Bone marrow (tissue), 2 donors: ENCODE data around the gene TRIM7.
"Not testable (repeated sequence)": the region's sequence is repeated elsewhere in the genome, so short reads cannot be mapped to it uniquely, and the experiment has no call there.

ENCODE experiments used
- DNase-seq, 2 donors: peaks; one replicate each; lab custom pipeline; 2025; lab: John Stamatoyannopoulos, UW

The TRIM7 gene

DNA sequence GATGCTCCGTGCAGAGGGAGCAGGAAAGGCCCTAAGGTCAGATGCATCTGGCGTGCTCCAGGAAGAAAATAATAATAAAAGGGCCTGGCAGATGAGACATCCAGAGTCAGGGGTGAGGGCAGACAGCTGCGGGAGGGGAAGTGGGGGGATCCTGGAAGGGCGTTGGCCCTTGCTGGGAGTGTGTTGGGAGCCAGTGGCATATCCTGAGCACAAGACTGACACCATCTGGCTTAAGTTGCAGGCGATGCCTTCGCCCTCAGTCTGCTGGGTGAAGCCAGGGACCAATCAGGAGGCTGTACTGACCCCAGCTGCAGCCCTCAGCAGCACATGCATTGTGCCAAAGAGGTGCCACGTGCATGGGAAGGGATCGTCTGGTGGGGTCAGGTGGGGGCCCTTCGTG, 53.9 kb downstream of the TRIM7 start:
- DNase-seq, result no peak

GRCh38 chr5:181149806-181150733, 54.9 kb downstream of the TRIM7 start:
- DNase-seq, result no peak

- no peak for DNase-seq
These were observed 55.6 kb downstream of the TRIM7 start for GRCh38 chr5:181149355-181149754.

DNA sequence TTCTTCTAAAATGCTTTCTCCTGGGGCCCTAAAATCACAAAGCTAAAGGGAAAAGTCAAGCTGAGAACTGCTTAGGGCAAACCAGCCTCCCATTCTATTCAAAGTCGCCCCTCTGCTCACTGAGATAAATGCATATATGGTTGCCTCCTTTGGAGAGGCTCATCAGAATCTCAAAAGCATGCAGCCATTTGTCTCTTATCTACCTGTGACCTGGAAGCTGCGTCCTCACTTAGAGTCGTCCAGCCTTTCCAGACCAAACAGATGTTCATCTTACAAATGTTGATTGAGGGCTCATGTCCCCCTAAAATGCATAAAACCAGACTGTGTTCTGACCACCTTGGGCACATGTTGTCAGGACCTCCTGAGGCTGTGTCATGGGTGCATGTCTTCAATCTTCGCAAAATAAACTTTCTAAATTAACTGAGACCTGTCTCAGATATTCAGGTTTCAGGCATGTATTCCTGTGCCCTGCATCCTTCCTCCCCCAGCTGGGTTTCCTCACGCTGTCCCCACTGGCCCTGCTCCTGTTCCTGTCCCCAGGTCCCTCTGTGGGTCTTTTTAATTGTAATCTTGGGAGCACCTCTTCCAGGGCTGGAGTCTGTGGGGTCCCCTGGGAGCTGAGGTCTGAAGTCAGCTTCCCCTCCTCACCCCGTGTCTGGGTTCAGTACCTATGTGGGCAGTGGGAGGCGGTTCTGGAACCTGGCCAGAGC, 57.9 kb downstream of the TRIM7 start, which contains the start of gene OR2V2:
Gene OR2V2 (plus strand): TSS at position 660 of the 710 bp plus-strand sequence. CDS start 7,357 bp downstream, outside the sequence.
- DNase-seq, result not testable (repeated sequence)

GRCh38 chr5:181145133-181145532, 59.9 kb downstream of the TRIM7 start:
- DNase-seq, result no peak
